Hippocampal formation (tissue), 2 donors: Measurements from ENCODE around the gene PDK2.

Experiments
- DNase-seq, 2 donors: peaks; one replicate each; lab custom pipeline; 2025; lab: John Stamatoyannopoulos, UW

Gene PDK2

GRCh38 chr17:50094753-50095619 is at the start of gene PDK2:
Gene PDK2, plus strand, starts transcription at chr17:50095351. Its CDS starts 85 bp downstream, at chr17:50095436.
- peak; percentile 93 to 94 for DNase-seq

- DNase-seq: no peak
Measured at GRCh38 chr17:50046179-50046578, 49.0 kb upstream of the PDK2 start.

GRCh38 chr17:50046667-50047066 is 48.5 kb upstream of the PDK2 start:
- DNase-seq: no peak

- DNase-seq: no peak
Measured at GRCh38 chr17:50047083-50047482, 48.1 kb upstream of the PDK2 start.

GRCh38 chr17:50047488-50048126 is 47.5 kb upstream of the PDK2 start:
- DNase-seq: no peak

- no peak for DNase-seq
Measured at GRCh38 chr17:50048146-50048720, 46.9 kb upstream of the PDK2 start.

GRCh38 chr17:50048988-50049387 is 46.2 kb upstream of the PDK2 start:
- no peak for DNase-seq

GRCh38 chr17:50049636-50050035 is 45.5 kb upstream of the PDK2 start:
- no peak for DNase-seq

- DNase-seq: no peak
Measured at GRCh38 chr17:50050431-50051032, 44.6 kb upstream of the PDK2 start.

- DNase-seq: no peak
Measured at GRCh38 chr17:50051082-50051576, 44.0 kb upstream of the PDK2 start.

GRCh38 chr17:50051606-50052005 is 43.5 kb upstream of the PDK2 start:
- no peak for DNase-seq

- no peak for DNase-seq
Measured at GRCh38 chr17:50052241-50052796, 42.8 kb upstream of the PDK2 start.

- no peak for DNase-seq
Measured at GRCh38 chr17:50052822-50053653, 42.1 kb upstream of the PDK2 start.

GRCh38 chr17:50053654-50053960 is 41.5 kb upstream of the PDK2 start:
- DNase-seq: no peak

GRCh38 chr17:50055055-50055425 is 40.1 kb upstream of the PDK2 start:
- DNase-seq: no peak

GRCh38 chr17:50055426-50056216 is 39.5 kb upstream of the PDK2 start, which contains the start of gene ITGA3:
Gene ITGA3, plus strand, starts transcription at chr17:50056110. Its CDS starts 330 bp downstream, at chr17:50056440.
- DNase-seq: peak; percentile 34 to 60

- peak in 1 of 2 donors; percentile 6 for DNase-seq
Measured at GRCh38 chr17:50056217-50056960, 38.8 kb upstream of the PDK2 start.

GRCh38 chr17:50056961-50057330 is 38.2 kb upstream of the PDK2 start:
- no peak for DNase-seq

GRCh38 chr17:50057521-50057991 is 37.6 kb upstream of the PDK2 start:
- DNase-seq: no peak
